ENCODE data around the gene UMAD1. TPM values are rescaled to one million over a fixed set of nuclear protein-coding genes. Genes with fewer than 3 reads are reported as not detected.

Gene UMAD1
- polyA plus RNA-seq, 4 donors: 15.3 to 22.2 (median 19.4) TPM

- no peak for DNase-seq (ENCODE audit: low read depth in 4 of 4, low spot score in 3 of 4)
Measured at GRCh38 chr7:7867846-7868571, 227.5 kb downstream of the UMAD1 start.

- no peak for DNase-seq (ENCODE audit: low read depth in 4 of 4, low spot score in 3 of 4)
Measured at GRCh38 chr7:7868572-7868899, 228.0 kb downstream of the UMAD1 start.

GRCh38 chr7:7869036-7869435 is 228.5 kb downstream of the UMAD1 start:
- DNase-seq (ENCODE audit: low read depth in 4 of 4, low spot score in 3 of 4): no peak

GRCh38 chr7:7869651-7870050 is 229.1 kb downstream of the UMAD1 start:
- DNase-seq (ENCODE audit: low read depth in 4 of 4, low spot score in 3 of 4): no peak

- DNase-seq (ENCODE audit: low read depth in 4 of 4, low spot score in 3 of 4): no peak
Measured at GRCh38 chr7:7870555-7870954, 230.0 kb downstream of the UMAD1 start.

GRCh38 chr7:7876419-7876818 is 235.9 kb downstream of the UMAD1 start:
- DNase-seq (ENCODE audit: low read depth in 4 of 4, low spot score in 3 of 4): no peak

- no peak for DNase-seq (ENCODE audit: low read depth in 4 of 4, low spot score in 3 of 4)
Measured at GRCh38 chr7:7881581-7881980, 241.0 kb downstream of the UMAD1 start.

- no peak for DNase-seq (ENCODE audit: low read depth in 4 of 4, low spot score in 3 of 4)
Measured at GRCh38 chr7:7882888-7883287, 242.3 kb downstream of the UMAD1 start.

GRCh38 chr7:7883394-7883793 is 242.8 kb downstream of the UMAD1 start:
- no peak for DNase-seq (ENCODE audit: low read depth in 4 of 4, low spot score in 3 of 4)

- no peak for DNase-seq (ENCODE audit: low read depth in 4 of 4, low spot score in 3 of 4)
Measured at GRCh38 chr7:7884855-7885254, 244.3 kb downstream of the UMAD1 start.

- no peak for DNase-seq (ENCODE audit: low read depth in 4 of 4, low spot score in 3 of 4)
Measured at GRCh38 chr7:7889791-7890568, 249.4 kb downstream of the UMAD1 start.

- no peak for DNase-seq (ENCODE audit: low read depth in 4 of 4, low spot score in 3 of 4)
Measured at GRCh38 chr7:7895004-7895650, 254.6 kb downstream of the UMAD1 start.

- DNase-seq (ENCODE audit: low read depth in 4 of 4, low spot score in 3 of 4): no peak
Measured at GRCh38 chr7:7895754-7896153, 255.2 kb downstream of the UMAD1 start.

GRCh38 chr7:7897509-7897908 is 257.0 kb downstream of the UMAD1 start:
- DNase-seq (ENCODE audit: low read depth in 4 of 4, low spot score in 3 of 4): no peak

- no peak for DNase-seq (ENCODE audit: low read depth in 4 of 4, low spot score in 3 of 4)
Measured at GRCh38 chr7:7897949-7898515, 257.5 kb downstream of the UMAD1 start.

- no peak for DNase-seq (ENCODE audit: low read depth in 4 of 4, low spot score in 3 of 4)
Measured at GRCh38 chr7:7902845-7903244, 262.3 kb downstream of the UMAD1 start.

- DNase-seq (ENCODE audit: low read depth in 4 of 4, low spot score in 3 of 4): no peak
Measured at GRCh38 chr7:7907306-7907705, 266.8 kb downstream of the UMAD1 start.

GRCh38 chr7:7908622-7909145 is 268.1 kb downstream of the UMAD1 start:
- no peak for DNase-seq (ENCODE audit: low read depth in 4 of 4, low spot score in 3 of 4)

GRCh38 chr7:7909376-7909775 is 268.8 kb downstream of the UMAD1 start:
- no peak for DNase-seq (ENCODE audit: low read depth in 4 of 4, low spot score in 3 of 4)

- no peak for DNase-seq (ENCODE audit: low read depth in 4 of 4, low spot score in 3 of 4)
Measured at GRCh38 chr7:7911369-7912123, 271.0 kb downstream of the UMAD1 start.
